ENCODE measurements around the gene CHRNA3. TPM values are rescaled to one million over a fixed set of nuclear protein-coding genes. Genes with fewer than 3 reads are reported as not detected.

CHRNA3 gene
- total RNA-seq, 4 donors from 2014 or later, result 1.3 TPM; not detected in 2

DNA sequence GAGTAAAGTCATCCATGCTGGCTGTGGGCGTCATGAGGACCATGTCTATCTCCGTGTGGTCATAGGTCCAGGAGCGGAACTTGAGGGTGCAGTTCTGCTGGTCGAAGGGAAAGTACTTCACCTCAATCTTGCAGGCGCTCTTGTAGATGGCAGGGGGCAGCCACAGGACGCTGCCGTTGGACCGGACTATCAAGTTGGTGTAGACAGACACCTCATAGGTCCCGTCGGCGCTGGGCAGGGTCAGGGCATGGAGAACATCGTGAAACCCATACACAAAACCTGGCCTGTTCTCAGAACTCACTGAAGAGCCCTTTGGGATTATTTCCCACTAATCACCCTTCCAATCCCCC is 8.9 kb upstream of the CHRNA3 start:
- intact Hi-C loops (cut with DNase I; ENCODE audit: low total_unique reads), result no loop called here
- no peak for TF ChIP-seq POLR2A (IDR thresholded peaks at IDR 0.05)
- TF ChIP-seq, protein P1, sequence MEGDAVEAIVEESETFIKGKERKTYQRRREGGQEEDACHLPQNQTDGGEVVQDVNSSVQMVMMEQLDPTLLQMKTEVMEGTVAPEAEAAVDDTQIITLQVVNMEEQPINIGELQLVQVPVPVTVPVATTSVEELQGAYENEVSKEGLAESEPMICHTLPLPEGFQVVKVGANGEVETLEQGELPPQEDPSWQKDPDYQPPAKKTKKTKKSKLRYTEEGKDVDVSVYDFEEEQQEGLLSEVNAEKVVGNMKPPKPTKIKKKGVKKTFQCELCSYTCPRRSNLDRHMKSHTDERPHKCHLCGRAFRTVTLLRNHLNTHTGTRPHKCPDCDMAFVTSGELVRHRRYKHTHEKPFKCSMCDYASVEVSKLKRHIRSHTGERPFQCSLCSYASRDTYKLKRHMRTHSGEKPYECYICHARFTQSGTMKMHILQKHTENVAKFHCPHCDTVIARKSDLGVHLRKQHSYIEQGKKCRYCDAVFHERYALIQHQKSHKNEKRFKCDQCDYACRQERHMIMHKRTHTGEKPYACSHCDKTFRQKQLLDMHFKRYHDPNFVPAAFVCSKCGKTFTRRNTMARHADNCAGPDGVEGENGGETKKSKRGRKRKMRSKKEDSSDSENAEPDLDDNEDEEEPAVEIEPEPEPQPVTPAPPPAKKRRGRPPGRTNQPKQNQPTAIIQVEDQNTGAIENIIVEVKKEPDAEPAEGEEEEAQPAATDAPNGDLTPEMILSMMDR (IDR thresholded peaks at IDR 0.05), result no peak

DNA sequence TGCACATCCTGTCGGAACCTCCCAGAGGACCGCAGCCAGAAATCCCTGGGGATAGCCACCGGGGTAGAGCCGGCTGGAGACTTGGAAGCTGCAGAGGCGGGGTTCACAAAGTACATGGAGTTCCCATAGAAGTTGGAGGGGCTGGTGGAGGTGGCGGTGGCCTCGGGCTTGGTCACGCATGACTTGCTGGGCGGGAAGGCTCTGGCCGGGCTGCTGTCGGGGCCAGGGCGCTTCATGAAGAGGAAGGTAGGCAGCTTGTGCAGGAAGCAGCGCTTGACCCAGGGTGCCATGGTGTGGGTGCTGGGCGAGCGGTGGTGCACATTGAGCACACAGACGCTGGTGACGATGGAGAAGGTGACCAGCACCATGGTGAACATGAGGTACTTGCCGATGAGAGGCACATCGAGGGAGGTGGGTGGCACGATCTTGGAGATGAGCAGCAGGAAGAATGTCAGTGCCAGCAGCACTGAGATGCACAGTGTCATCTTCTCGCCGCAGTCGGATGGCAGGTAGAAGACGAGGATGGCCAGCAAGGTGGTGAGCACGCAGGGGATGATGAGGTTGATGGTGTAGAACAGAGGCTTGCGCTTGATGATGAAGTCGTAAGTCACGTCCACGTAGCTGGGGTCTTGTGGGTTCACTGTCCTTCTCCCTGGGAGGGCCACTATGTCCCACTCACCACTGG is 8.4 kb upstream of the CHRNA3 start:
- H3K9me3 ChIP-seq, result no peaks in the 10 kb centered on the region
- no peaks in the 10 kb centered on the region for H3K27me3 ChIP-seq
- TF ChIP-seq, protein P1 (IDR thresholded peaks at IDR 0.05), result no peak
- TF ChIP-seq POLR2A (IDR thresholded peaks at IDR 0.05), result no peak
- no peaks in the 10 kb centered on the region for H3K4me1 ChIP-seq
- no peak overlapping the region for H3K27ac ChIP-seq
- intact Hi-C loops (cut with DNase I; ENCODE audit: low total_unique reads), result no loop called here
- H3K4me3 ChIP-seq, result no peak overlapping the region
- no peaks in the 10 kb centered on the region for H3K36me3 ChIP-seq
- no peak for DNase-seq

More for the DNA sequence above, 8.9 kb upstream of the CHRNA3 start:
- DNase-seq, result no peak
- Histone ChIP-seq H3K4me3 (no peak overlapping the region), H3K9me3 (no peaks in the 10 kb centered on the region), H3K27me3 (no peaks in the 10 kb centered on the region), H3K36me3 (no peaks in the 10 kb centered on the region), H3K4me1 (no peaks in the 10 kb centered on the region), H3K27ac (no peak overlapping the region)

DNA sequence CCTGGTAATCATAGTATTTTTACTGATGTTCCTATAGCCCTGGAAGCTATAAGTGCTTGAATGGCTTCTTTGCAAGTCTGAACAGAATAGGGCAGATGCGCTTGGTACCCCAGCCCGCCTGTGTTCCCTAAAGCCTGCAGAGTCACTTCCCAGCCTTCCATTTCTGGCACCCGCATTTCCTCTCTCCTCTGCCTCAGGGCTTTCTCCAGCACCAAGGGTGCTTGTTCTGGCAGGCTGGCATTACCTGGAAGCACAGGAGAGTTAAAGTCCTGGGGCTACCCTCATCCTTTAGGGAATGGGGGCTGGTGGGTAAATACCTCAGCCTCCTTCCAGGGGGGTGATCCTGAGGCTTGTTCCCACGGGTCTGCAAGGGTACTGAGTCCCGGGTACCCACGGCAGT is 7.4 kb upstream of the CHRNA3 start:
- no peak for TF ChIP-seq POLR2A (IDR thresholded peaks at IDR 0.05)
- TF ChIP-seq, protein P1 (IDR thresholded peaks at IDR 0.05), result no peak
- Histone ChIP-seq H3K4me1 (no peaks in the 10 kb centered on the region), H3K27me3 (no peaks in the 10 kb centered on the region), H3K36me3 (no peaks in the 10 kb centered on the region), H3K27ac (no peak overlapping the region), H3K4me3 (no peak overlapping the region), H3K9me3 (no peaks in the 10 kb centered on the region)
- no peak for DNase-seq
- intact Hi-C loops (cut with DNase I; ENCODE audit: low total_unique reads), result no loop called here

DNA sequence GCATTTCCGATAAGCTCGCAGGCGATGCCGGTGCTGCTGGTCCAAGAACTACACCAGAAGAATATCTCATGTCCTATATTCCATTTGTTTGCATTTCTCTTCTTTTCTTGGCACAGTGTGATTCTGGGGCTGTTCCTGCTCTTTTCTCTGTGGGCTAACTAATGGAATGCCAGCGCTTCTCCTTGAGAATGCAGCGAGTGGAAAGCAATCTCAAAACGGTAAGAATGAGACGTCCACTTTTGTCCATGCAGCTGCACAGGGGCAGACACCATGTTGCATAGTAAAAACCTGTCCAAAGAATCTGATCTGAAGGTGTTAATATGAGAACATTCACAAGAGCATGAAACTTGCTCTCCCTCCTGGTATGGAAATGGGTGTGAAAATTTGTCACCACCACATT is 6.6 kb upstream of the CHRNA3 start:
- no peaks in the 10 kb centered on the region for H3K4me1 ChIP-seq
- no peak overlapping the region for H3K4me3 ChIP-seq
- DNase-seq, result no peak
- no peaks in the 10 kb centered on the region for H3K27me3 ChIP-seq
- H3K9me3 ChIP-seq, result no peaks in the 10 kb centered on the region
- TF ChIP-seq POLR2A (IDR thresholded peaks at IDR 0.05), result no peak
- TF ChIP-seq, protein P1 (IDR thresholded peaks at IDR 0.05), result no peak
- intact Hi-C loops (cut with DNase I; ENCODE audit: low total_unique reads), result no loop called here
- H3K36me3 ChIP-seq, result no peaks in the 10 kb centered on the region
- H3K27ac ChIP-seq, result no peak overlapping the region

DNA sequence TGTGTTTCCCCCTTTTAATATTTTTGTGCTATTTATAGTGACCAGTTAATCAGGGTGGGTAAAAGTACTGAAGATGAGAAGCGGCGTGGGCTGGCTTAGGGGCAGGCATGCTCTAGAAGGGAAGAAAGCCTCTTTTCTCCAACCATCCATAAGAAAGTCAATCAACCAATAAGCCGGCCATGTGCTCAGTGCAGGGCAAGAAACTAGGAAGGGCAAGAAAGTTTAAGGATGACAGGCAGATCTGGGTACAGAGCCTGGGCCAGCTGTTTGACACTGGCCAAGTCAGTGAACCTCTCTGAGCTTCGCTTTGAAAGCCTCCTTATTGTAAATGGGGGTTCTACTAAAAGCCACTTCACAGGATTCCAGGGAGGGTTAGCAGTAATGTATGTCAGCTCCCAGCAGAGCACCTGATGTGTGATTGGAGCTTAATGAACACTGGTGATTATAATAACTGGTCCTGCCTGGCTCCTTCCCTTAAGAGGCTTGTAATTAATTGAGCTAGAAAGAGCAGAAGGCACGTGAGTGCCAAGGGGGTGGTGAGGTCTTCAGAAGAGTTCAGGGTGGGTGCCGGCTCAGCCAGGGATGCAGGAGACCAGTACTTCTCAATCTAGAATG is 5.7 kb upstream of the CHRNA3 start:
- intact Hi-C loops (cut with DNase I; ENCODE audit: low total_unique reads), result no loop called here
- Histone ChIP-seq H3K4me3 (no peak overlapping the region), H3K36me3 (no peaks in the 10 kb centered on the region), H3K9me3 (no peaks in the 10 kb centered on the region), H3K4me1 (no peaks in the 10 kb centered on the region), H3K27ac (no peak overlapping the region), H3K27me3 (peaks cover 0 to under 1% of the 10 kb centered on the region in 2 donors)
- TF ChIP-seq, protein P1 (IDR thresholded peaks at IDR 0.05), result no peak
- no peak for TF ChIP-seq POLR2A (IDR thresholded peaks at IDR 0.05)
- DNase-seq, result no peak
